ENCODE measurements around the gene VIPR2.

Gene VIPR2

GRCh38 chr7:159063046-159063840, 81.4 kb downstream of the VIPR2 start:
- Histone ChIP-seq H2AFZ (ENCODE audit: low read length) (no peak overlapping the region), H3K27ac (ENCODE audit: low read length) (no peak overlapping the region), H3K9me3 (replicated peaks; ENCODE audit: insufficient read depth, low read length) (no peaks in the 10 kb centered on the region), H3K4me1 (ENCODE audit: low read length) (no peaks in the 10 kb centered on the region), H3K4me3 (ENCODE audit: low read length) (no peak overlapping the region), H3K79me2 (ENCODE audit: low read length) (no peaks in the 10 kb centered on the region), H3K27me3 (replicated peaks; ENCODE audit: insufficient read depth, low read length) (no peaks in the 10 kb centered on the region), H4K20me1 (ENCODE audit: insufficient read depth, low read length) (no peaks in the 10 kb centered on the region), H3K9me2 (replicated peaks; ENCODE audit: insufficient read depth, low read length) (no peaks in the 10 kb centered on the region), H3K36me3 (replicated peaks; ENCODE audit: insufficient read depth, low read length) (no peaks in the 10 kb centered on the region), H3K4me2 (ENCODE audit: low read depth, low read length) (no peak overlapping the region), H3F3A (ENCODE audit: insufficient read depth, low read length) (no peaks in the 10 kb centered on the region), H3K9ac (ENCODE audit: low read length) (no peak overlapping the region)
- TF ChIP-seq EZH2phosphoT487 (IDR thresholded peaks at IDR 0.05; ENCODE audit: low read length) = no peak
- DNase-seq = no peak

GRCh38 chr7:159062569-159062968, 82.1 kb downstream of the VIPR2 start:
- Histone ChIP-seq H4K20me1 (ENCODE audit: insufficient read depth, low read length) (no peaks in the 10 kb centered on the region), H3K4me2 (ENCODE audit: low read depth, low read length) (no peak overlapping the region), H3K9ac (ENCODE audit: low read length) (no peak overlapping the region), H2AFZ (ENCODE audit: low read length) (no peak overlapping the region), H3K4me3 (ENCODE audit: low read length) (no peak overlapping the region), H3K27me3 (replicated peaks; ENCODE audit: insufficient read depth, low read length) (no peaks in the 10 kb centered on the region), H3K4me1 (ENCODE audit: low read length) (no peaks in the 10 kb centered on the region), H3K27ac (ENCODE audit: low read length) (no peak overlapping the region), H3K9me3 (replicated peaks; ENCODE audit: insufficient read depth, low read length) (no peaks in the 10 kb centered on the region), H3F3A (ENCODE audit: insufficient read depth, low read length) (no peaks in the 10 kb centered on the region), H3K9me2 (replicated peaks; ENCODE audit: insufficient read depth, low read length) (no peaks in the 10 kb centered on the region), H3K36me3 (replicated peaks; ENCODE audit: insufficient read depth, low read length) (no peaks in the 10 kb centered on the region), H3K79me2 (ENCODE audit: low read length) (no peaks in the 10 kb centered on the region)
- DNase-seq = no peak
- TF ChIP-seq EZH2 (optimal IDR thresholded peaks at IDR 0.05; ENCODE audit: low read depth, low read length) = no peak
- no peak for TF ChIP-seq CTCF (IDR thresholded peaks at IDR 0.05; ENCODE audit: low read length)
- TF ChIP-seq EZH2phosphoT487 (IDR thresholded peaks at IDR 0.05; ENCODE audit: low read length) = no peak

GRCh38 chr7:159061674-159062212, 82.9 kb downstream of the VIPR2 start:
- H3F3A ChIP-seq (ENCODE audit: insufficient read depth, low read length) = no peaks in the 10 kb centered on the region
- TF ChIP-seq CTCF (IDR thresholded peaks at IDR 0.05; ENCODE audit: low read length) = no peak
- no peak for TF ChIP-seq EZH2phosphoT487 (IDR thresholded peaks at IDR 0.05; ENCODE audit: low read length)
- TF ChIP-seq EZH2 (optimal IDR thresholded peaks at IDR 0.05; ENCODE audit: low read depth, low read length) = no peak
- no peak overlapping the region for H3K4me3 ChIP-seq (ENCODE audit: low read length)
- no peak for DNase-seq
- H3K27me3 ChIP-seq (replicated peaks; ENCODE audit: insufficient read depth, low read length) = no peaks in the 10 kb centered on the region
- H2AFZ ChIP-seq (ENCODE audit: low read length) = no peak overlapping the region
- H3K36me3 ChIP-seq (replicated peaks; ENCODE audit: insufficient read depth, low read length) = no peaks in the 10 kb centered on the region
- no peak overlapping the region for H3K4me2 ChIP-seq (ENCODE audit: low read depth, low read length)
- H3K79me2 ChIP-seq (ENCODE audit: low read length) = no peaks in the 10 kb centered on the region
- H3K9me2 ChIP-seq (replicated peaks; ENCODE audit: insufficient read depth, low read length) = no peaks in the 10 kb centered on the region
- no peak overlapping the region for H3K9ac ChIP-seq (ENCODE audit: low read length)
- no peak overlapping the region for H3K27ac ChIP-seq (ENCODE audit: low read length)
- H3K4me1 ChIP-seq (ENCODE audit: low read length) = no peaks in the 10 kb centered on the region
- H4K20me1 ChIP-seq (ENCODE audit: insufficient read depth, low read length) = no peaks in the 10 kb centered on the region
- H3K9me3 ChIP-seq (replicated peaks; ENCODE audit: insufficient read depth, low read length) = no peaks in the 10 kb centered on the region

GRCh38 chr7:159061209-159061608, 83.5 kb downstream of the VIPR2 start:
- Histone ChIP-seq H3K79me2 (ENCODE audit: low read length) (no peaks in the 10 kb centered on the region), H3K27me3 (replicated peaks; ENCODE audit: insufficient read depth, low read length) (no peaks in the 10 kb centered on the region), H3F3A (ENCODE audit: insufficient read depth, low read length) (no peaks in the 10 kb centered on the region), H3K4me1 (ENCODE audit: low read length) (no peaks in the 10 kb centered on the region), H2AFZ (ENCODE audit: low read length) (no peak overlapping the region), H3K4me3 (ENCODE audit: low read length) (no peak overlapping the region), H3K4me2 (ENCODE audit: low read depth, low read length) (no peak overlapping the region), H4K20me1 (ENCODE audit: insufficient read depth, low read length) (no peaks in the 10 kb centered on the region), H3K9me3 (replicated peaks; ENCODE audit: insufficient read depth, low read length) (no peaks in the 10 kb centered on the region), H3K36me3 (replicated peaks; ENCODE audit: insufficient read depth, low read length) (no peaks in the 10 kb centered on the region), H3K9me2 (replicated peaks; ENCODE audit: insufficient read depth, low read length) (no peaks in the 10 kb centered on the region), H3K9ac (ENCODE audit: low read length) (no peak overlapping the region), H3K27ac (ENCODE audit: low read length) (no peak overlapping the region)
- DNase-seq = no peak
- TF ChIP-seq EZH2 (optimal IDR thresholded peaks at IDR 0.05; ENCODE audit: low read depth, low read length) (no peak), EZH2phosphoT487 (IDR thresholded peaks at IDR 0.05; ENCODE audit: low read length) (no peak), CTCF (IDR thresholded peaks at IDR 0.05; ENCODE audit: low read length) (no peak)

Measured in MM.1S (cell line).